Smooth muscle cell (in vitro differentiated cells): ENCODE data around the gene SPTAN1. TPM values are rescaled to one million over a fixed set of nuclear protein-coding genes. Genes with fewer than 3 reads are reported as not detected.

Source experiments
- DNase-seq: peaks from one replicate; lab custom pipeline; 2025; ENCODE audit not compliant: unreplicated experiment; lab: John Stamatoyannopoulos, UW
- H2AFZ ChIP-seq: fragments of 200-600 bp; sonication (generic); 2 replicates; pipeline ENCODE4 v1.6.0; 2016; ENCODE audit warnings: antibody characterized with exemption, low read depth, mild to moderate bottlenecking
- H3F3A ChIP-seq: fragments of 200-600 bp; sonication (generic); 2 replicates; pipeline ENCODE4 v1.6.0; 2017; ENCODE audit warnings: antibody characterized with exemption, low read depth
- H3K27ac ChIP-seq: fragments of 200-600 bp; sonication (generic); 2 replicates; pipeline ENCODE4 v1.5.1; 2016; ENCODE audit warnings: low read depth, mild to moderate bottlenecking
- H3K27me3 ChIP-seq: fragments of 200-600 bp; sonication (generic); 2 replicates; pipeline ENCODE4 v1.6.1; 2016; ENCODE audit warnings: low read depth, mild to moderate bottlenecking
- H3K36me3 ChIP-seq: fragments of 200-600 bp; sonication (generic); 2 replicates; pipeline ENCODE4 v1.5.1; 2016; ENCODE audit warnings: low read depth
- H3K4me1 ChIP-seq: fragments of 200-600 bp; sonication (generic); 2 replicates; pipeline ENCODE4 v1.5.1; 2016; ENCODE audit warnings: low read depth
- H3K4me2 ChIP-seq: fragments of 200-600 bp; sonication (generic); 2 replicates; pipeline ENCODE4 v1.6.0; 2016; ENCODE audit warnings: mild to moderate bottlenecking
- H3K4me3 ChIP-seq: fragments of 200-600 bp; sonication (generic); 2 replicates; pipeline ENCODE4 v1.5.1; 2016; ENCODE audit warnings: mild to moderate bottlenecking
- H3K79me2 ChIP-seq: fragments of 200-600 bp; sonication (generic); 2 replicates; pipeline ENCODE4 v1.6.0; 2016; ENCODE audit warnings: low read depth, mild to moderate bottlenecking
- H3K9ac ChIP-seq: fragments of 200-600 bp; sonication (generic); 2 replicates; pipeline ENCODE4 v1.6.0; 2016; ENCODE audit warnings: low read depth
- H3K9me3 ChIP-seq: fragments of 200-600 bp; sonication (generic); replicated peaks from 2 replicates; pipeline ENCODE4 v1.5.1; 2016; ENCODE audit warnings: low read depth
- H4K20me1 ChIP-seq: fragments of 200-600 bp; sonication (generic); 2 replicates; pipeline ENCODE4 v1.6.0; 2016; ENCODE audit warnings: low read depth
- WGBS: methylation state at CpG from one replicate; pipeline ENCODE4 v1.1.7; 2016; ENCODE audit warnings: low lambda C conversion rate; 5-methylcytosine and 5-hydroxymethylcytosine counted together
- polyA plus RNA-seq: library from polyadenylated mRNA; unstranded; fragments of >200 nt; fragmentation: Nextera tagmentation; extraction: Ambion mirVana; gene quantifications from 2 replicates; pipeline ENCODE4 v1.2.1, GENCODE V29; 2016
- total RNA-seq: library from RNA; depleted of rRNA; stranded (reverse); fragments of >200 nt; gene quantifications from 2 replicates; pipeline ENCODE4 v1.2.3, GENCODE V29; 2014
- TF ChIP-seq, protein P1 (sequence below): fragments of 200-600 bp; sonication (generic); IDR thresholded peaks from 2 replicates; pipeline ENCODE4 v1.5.1; 2017; ENCODE audit warnings: borderline replicate concordance, mild to moderate bottlenecking, antibody characterized with exemption; ENCODE audit not compliant: insufficient read depth, poor library complexity, severe bottlenecking

SPTAN1 gene
- total and polyA plus RNA-seq, 2 experiments from 2014 or later, result 84.9 to 145 TPM

DNA sequence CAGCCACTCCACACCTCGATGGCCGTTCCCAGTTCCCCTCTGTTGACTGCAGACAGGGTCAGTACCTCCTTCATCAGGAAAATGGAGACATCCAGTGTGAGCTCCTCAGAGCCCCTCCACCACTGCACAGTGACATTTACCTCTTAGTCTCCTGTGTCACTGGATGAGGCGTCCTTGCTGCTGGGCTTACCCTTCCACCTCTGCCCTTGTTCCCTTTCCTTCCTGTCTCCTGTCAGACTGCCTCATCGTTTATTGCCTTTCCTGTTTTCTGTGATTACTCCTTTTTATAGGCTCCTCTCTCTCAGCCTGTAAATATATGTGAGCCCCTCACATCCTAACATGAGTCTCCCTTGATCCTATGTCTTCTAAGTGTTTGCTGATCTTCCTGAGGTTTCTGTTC is 23.2 kb upstream of the SPTAN1 start:
- TF ChIP-seq, protein P1, sequence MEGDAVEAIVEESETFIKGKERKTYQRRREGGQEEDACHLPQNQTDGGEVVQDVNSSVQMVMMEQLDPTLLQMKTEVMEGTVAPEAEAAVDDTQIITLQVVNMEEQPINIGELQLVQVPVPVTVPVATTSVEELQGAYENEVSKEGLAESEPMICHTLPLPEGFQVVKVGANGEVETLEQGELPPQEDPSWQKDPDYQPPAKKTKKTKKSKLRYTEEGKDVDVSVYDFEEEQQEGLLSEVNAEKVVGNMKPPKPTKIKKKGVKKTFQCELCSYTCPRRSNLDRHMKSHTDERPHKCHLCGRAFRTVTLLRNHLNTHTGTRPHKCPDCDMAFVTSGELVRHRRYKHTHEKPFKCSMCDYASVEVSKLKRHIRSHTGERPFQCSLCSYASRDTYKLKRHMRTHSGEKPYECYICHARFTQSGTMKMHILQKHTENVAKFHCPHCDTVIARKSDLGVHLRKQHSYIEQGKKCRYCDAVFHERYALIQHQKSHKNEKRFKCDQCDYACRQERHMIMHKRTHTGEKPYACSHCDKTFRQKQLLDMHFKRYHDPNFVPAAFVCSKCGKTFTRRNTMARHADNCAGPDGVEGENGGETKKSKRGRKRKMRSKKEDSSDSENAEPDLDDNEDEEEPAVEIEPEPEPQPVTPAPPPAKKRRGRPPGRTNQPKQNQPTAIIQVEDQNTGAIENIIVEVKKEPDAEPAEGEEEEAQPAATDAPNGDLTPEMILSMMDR, result no peak
- WGBS, result 71% methylated on average over 4 of the region's 4 CpGs
- no peak for DNase-seq
- Histone ChIP-seq H2AFZ (no peak overlapping the region), H3K36me3 (no peaks in the 10 kb centered on the region), H3K27me3 (no peaks in the 10 kb centered on the region), H3K9ac (no peak overlapping the region), H3K4me1 (no peaks in the 10 kb centered on the region), H4K20me1 (no peaks in the 10 kb centered on the region), H3K9me3 (no peaks in the 10 kb centered on the region), H3K79me2 (no peaks in the 10 kb centered on the region), H3K4me3 (no peak overlapping the region), H3F3A (peaks cover 11% of the 10 kb centered on the region), H3K27ac (peak overlapping the region; percentile 46), H3K4me2 (peak overlapping the region; percentile 4)

DNA sequence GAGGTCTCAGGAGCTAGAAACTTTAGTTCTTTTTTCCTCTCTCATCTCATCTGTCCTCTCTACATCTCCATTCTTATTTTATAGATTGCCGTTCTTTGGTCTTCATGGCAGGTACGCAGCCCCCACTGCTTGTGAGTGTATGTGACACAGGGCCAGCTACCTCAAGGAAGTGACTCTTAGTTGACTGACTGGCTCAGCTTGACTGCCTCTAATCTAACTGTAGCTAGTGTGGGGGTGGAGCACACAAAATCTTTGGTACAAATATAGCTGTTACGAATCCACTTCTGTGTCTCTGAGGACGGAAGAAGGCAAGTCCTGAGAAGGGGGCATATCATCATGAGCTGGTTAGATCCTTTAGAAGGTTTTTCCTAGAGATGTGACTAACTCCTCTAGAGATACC is 19.8 kb upstream of the SPTAN1 start:
- no peaks in the 10 kb centered on the region for H3K27me3 ChIP-seq
- H3K79me2 ChIP-seq, result no peaks in the 10 kb centered on the region
- H3K9ac ChIP-seq, result no peak overlapping the region
- H3F3A ChIP-seq, result peaks cover 7% of the 10 kb centered on the region
- DNase-seq, result no peak
- WGBS, result 73% methylated on average over 4 of the region's 4 CpGs
- H3K4me1 ChIP-seq, result no peaks in the 10 kb centered on the region
- TF ChIP-seq, protein P1, result no peak
- no peak overlapping the region for H3K4me3 ChIP-seq
- no peak overlapping the region for H2AFZ ChIP-seq
- H4K20me1 ChIP-seq, result no peaks in the 10 kb centered on the region
- no peaks in the 10 kb centered on the region for H3K9me3 ChIP-seq
- H3K4me2 ChIP-seq, result no peak overlapping the region
- H3K27ac ChIP-seq, result no peak overlapping the region
- H3K36me3 ChIP-seq, result peaks cover 2% of the 10 kb centered on the region

DNA sequence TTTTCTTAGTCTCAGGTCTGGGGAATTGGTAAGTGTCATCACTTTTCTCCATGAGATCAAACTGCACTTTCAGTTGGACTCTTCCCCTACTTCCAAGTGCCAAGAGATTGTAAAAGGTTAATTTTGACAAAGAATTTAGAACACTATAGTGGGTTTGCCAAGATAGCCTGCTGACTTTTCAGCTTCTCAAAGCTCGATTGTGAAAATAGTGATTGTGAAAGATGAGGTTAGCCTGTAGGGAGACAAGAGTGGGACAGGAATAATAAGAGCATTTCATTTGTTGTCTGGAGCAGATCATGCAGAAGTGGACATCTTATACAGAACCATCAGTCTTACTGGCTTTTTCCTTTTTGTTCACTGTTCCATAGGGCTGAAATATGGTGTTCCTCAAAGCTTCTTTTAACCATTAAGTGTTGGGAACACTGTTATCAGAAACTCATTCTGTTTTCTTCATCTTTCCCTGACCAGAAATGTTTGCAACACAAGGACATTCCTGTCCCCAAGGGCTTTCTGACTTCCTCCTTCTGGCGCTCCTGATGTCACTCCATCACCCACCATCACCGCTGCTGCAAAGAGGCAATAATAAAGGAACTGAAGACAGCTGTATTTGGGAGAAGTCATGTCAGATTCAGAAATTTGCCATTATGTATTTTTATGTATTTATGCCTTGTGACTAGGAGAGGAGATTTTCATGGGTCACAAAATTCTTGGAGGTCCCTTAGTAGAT is 11.6 kb upstream of the SPTAN1 start:
- Histone ChIP-seq H3K27me3 (no peaks in the 10 kb centered on the region), H3K4me1 (no peaks in the 10 kb centered on the region), H2AFZ (no peak overlapping the region), H3F3A (no peaks in the 10 kb centered on the region), H3K4me2 (no peak overlapping the region), H3K4me3 (no peak overlapping the region), H3K36me3 (peaks cover 10% of the 10 kb centered on the region), H3K27ac (no peak overlapping the region), H4K20me1 (no peaks in the 10 kb centered on the region), H3K9ac (no peak overlapping the region), H3K79me2 (no peaks in the 10 kb centered on the region), H3K9me3 (peaks cover 3% of the 10 kb centered on the region)
- TF ChIP-seq, protein P1, result no peak
- no peak for DNase-seq
- 89% methylated on average over 3 of the region's 3 CpGs for WGBS

DNA sequence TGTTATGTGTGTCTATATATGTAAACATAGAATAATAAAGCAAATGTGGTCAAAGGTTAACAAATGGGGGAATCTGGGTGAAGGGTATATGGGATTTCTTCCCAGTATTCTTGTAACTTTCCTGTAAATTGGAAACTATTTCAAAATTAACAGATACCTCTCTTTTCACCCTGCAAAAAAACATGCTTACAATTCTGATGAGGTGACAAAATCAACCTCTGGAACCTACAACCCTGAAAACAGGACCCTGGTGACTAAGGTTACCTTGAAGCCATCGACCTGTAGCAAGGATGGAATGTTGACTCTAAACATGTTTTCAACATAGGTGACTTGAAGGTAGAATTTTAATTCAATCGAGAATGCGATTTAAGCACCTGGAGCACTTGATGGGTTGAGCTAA is 5.9 kb upstream of the SPTAN1 start:
- no peak overlapping the region for H2AFZ ChIP-seq
- H3K4me3 ChIP-seq, result no peak overlapping the region
- H3K27ac ChIP-seq, result no peak overlapping the region
- no peak overlapping the region for H3K9ac ChIP-seq
- 82% methylated on average over 3 of the region's 3 CpGs for WGBS
- peaks cover 16% of the 10 kb centered on the region for H3F3A ChIP-seq
- H4K20me1 ChIP-seq, result no peaks in the 10 kb centered on the region
- no peak for DNase-seq
- peaks cover 16% of the 10 kb centered on the region for H3K4me1 ChIP-seq
- no peak overlapping the region for H3K4me2 ChIP-seq
- peaks cover 3% of the 10 kb centered on the region for H3K9me3 ChIP-seq
- no peaks in the 10 kb centered on the region for H3K36me3 ChIP-seq
- no peaks in the 10 kb centered on the region for H3K79me2 ChIP-seq
- H3K27me3 ChIP-seq, result no peaks in the 10 kb centered on the region
- TF ChIP-seq, protein P1, result no peak
